RCC 7860 (cell line): Measurements from ENCODE around the gene DACT2.
"Not testable (repeated sequence)": the region's sequence is repeated elsewhere in the genome, so short reads cannot be mapped to it uniquely, and the experiment has no call there.

Experiments
- DNase-seq: peaks from one replicate; pipeline ENCODE4 v3.0.0-alpha.2; 2015; ENCODE audit warnings: low spot score
- FAIRE-seq: peaks from 2 replicates; lab custom pipeline; 2012; peaks lifted over from hg19 to GRCh38; lab: Jason Lieb, UNC

DACT2 gene

GRCh38 chr6:168285456-168285855, 34.1 kb downstream of the DACT2 start:
- no peak for FAIRE-seq

GRCh38 chr6:168284187-168284586, 35.4 kb downstream of the DACT2 start:
- no peak for FAIRE-seq
- DNase-seq: no peak

More at GRCh38 chr6:168285456-168285855, 34.1 kb downstream of the DACT2 start:
- DNase-seq: no peak

DNA sequence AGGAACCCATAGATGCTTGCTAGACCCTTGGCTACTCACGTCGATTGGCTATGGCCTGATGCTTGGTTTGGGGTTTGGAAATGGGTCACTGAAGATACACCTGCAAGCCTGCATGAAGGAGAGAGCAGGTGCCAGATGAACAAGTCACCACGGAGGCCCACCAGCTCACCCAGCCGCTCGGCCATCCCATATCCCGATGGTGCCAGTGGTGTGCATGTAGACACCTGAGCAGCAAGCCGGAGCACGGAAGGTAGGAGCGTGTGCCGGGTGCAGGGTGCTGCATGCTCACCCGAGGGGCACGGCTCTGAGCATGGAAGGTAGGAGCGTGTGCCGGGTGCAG, 35.9 kb downstream of the DACT2 start:
- FAIRE-seq (no peak), DNase-seq (no peak)

GRCh38 chr6:168282985-168283685, 36.4 kb downstream of the DACT2 start:
- DNase-seq (no peak), FAIRE-seq (no peak)

DNA sequence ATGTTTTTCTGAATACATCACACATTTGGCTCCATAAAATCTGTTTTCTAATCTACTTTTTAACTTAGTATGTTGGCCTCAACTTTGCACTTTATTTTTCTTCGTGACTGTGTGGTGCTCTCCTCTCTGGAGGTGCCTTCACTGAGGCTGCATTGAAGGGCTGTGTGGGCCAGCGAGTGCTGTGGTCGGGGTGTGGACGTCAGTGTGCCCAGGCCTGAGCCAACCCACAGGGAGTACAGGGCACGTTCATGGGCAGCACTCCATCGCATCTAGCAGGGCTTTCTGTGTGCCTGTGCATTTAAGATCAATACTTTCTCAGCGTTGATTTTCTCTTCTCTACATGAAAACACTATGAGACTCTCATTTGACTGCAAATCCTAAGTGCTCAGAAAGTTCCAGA, 37.8 kb downstream of the DACT2 start:
- FAIRE-seq (no peak), DNase-seq (no peak)

- not testable (repeated sequence) for DNase-seq, FAIRE-seq
Observed at GRCh38 chr6:168281314-168281713, 38.3 kb downstream of the DACT2 start.

- DNase-seq: no peak
- FAIRE-seq: no peak
Observed at GRCh38 chr6:168280899-168281245, 38.7 kb downstream of the DACT2 start.

DNA sequence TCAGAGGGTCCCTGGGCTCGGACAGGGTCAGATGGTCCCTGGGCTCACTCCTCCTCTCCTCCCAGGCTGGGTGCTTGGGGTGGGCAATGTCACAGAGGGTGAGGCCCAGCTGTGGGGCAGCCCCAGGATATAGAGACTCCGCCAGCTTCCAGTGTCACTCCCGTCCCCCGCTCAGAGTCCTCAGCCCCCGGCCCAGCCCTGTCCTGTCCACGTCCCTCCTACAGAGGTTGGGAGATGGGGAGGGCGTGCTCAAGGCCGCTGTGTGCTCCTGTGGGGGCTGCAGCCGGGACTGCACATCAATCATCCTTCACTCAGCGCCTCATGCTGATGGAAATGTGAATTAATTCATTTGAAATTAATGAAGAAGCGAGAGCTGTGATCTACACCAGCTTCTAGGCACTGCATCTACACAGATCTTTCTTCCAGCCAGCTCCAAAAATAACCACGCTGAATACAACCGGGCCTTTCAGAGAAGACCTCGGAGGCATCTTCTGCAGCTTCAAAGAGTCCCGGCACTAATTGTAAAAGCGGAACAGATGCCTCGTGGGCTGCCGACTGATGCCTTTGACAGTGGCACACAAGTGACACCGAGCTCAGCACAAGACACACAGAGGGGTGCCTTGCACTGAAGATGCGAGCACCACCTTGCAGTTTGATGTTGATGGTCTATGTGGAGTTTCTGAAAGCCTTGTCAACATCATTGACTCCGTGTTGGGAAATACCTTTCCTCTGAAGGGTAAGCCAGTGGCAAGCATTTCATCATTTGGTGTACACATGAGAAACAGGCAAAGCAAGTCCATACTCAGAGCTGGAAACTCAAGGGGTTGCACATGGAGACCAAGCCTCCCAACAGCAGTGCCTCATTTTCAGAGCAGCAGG, 39.3 kb downstream of the DACT2 start:
- FAIRE-seq (no peak), DNase-seq (no peak)

DNA sequence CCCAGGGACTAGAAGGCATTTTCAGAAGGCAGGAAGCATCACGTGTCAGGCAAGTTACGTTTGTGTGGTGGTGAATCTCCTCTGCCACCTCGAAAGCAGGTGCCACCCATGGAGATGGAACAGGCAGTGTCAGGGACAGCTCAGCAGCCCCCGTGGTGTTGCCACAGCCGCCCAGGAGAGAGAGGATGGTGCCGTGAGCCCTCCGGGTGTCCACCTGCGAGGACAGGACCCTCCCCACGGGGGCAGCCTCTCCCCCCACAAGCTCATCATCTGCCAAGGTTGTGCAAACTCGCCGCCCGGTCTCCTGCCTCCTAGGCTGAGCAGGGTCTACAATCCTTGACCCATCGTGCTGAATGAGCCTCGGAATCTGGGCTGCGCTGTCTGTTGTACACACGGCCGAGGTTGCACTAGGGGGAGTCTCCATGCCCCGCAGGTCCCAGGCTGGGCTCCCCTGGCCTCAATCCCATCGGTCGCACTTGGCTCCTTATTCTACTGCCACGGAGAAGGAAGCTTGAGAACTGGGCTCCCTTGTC, 40.1 kb downstream of the DACT2 start:
- FAIRE-seq (no peak), DNase-seq (no peak)

DNA sequence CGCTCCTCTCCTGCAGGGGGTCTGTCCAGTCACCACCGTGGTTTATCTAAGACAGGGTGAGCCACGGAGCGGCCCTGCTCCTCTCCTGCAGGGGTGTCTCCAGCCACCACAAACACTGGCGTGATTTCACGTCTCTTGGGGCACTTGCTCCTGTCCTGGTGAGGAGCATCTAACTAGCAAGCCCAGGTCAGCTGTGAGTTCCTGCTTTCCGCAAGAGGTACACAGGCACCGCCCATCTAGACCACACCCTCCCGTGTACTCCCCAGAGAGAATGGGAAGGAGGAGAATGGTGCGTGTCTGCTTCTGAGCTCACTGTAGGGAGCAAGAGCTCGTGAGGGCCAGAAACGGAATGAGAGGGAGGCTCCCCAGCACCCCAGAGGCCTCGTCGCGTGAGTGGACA, 40.7 kb downstream of the DACT2 start:
- FAIRE-seq (no peak), DNase-seq (no peak)

- FAIRE-seq: no peak
Observed at GRCh38 chr6:168277274-168277669, 42.3 kb downstream of the DACT2 start.

DNA sequence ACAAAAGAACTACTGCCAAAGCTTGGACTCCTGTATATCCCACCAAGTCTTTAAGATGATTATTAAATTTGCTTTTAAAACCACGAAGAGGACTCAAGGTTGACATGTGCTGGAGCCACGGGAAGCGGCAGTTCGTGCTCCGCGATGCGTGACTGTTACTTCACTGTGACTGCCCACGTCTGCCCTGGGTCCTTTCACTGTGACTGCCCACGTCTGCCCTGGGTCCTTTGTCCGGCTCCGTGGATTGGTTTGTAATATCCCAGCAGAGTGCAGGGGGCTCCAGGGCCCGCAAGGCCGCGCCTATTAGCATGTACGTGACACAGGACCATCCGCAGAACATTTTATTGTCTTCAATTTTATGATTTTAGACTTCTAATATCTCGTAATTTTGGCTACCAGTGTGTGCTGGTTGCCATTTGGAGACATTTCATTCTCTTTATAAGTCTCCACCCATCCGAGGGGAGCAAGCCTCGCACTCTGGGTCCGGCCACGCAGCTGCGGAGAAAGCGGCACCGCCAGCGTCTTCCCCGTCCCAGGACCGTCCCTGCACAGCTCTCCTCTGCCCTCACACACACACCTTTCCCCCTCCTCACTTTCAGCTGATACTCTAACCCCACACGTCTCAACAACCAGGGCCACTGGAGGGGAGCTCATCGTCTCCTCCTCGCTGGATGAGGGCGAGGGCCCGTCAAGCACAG, 42.9 kb downstream of the DACT2 start:
- DNase-seq (no peak), FAIRE-seq (no peak)

More at GRCh38 chr6:168277274-168277669, 42.3 kb downstream of the DACT2 start:
- DNase-seq: no peak

DNA sequence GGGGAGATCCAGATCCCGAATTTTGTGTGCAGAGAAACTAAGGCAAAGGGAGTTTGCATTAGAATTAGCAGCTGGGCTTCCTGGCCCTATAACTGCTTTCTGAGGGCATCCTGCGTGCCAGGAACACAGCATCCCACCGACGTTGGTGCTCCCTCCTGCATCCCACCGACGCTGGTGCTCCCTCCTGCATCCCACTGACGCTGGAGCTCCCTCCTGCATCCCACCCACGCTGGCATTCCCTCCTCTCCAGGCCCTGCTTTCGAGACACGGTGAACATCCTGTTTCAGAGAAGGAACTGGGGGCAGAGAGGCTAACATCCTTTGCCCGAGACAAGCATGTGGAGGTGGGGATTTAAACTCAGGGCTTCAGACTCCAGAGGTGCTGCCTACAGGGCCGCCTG, 44.4 kb downstream of the DACT2 start:
- FAIRE-seq (no peak), DNase-seq (no peak)

DNA sequence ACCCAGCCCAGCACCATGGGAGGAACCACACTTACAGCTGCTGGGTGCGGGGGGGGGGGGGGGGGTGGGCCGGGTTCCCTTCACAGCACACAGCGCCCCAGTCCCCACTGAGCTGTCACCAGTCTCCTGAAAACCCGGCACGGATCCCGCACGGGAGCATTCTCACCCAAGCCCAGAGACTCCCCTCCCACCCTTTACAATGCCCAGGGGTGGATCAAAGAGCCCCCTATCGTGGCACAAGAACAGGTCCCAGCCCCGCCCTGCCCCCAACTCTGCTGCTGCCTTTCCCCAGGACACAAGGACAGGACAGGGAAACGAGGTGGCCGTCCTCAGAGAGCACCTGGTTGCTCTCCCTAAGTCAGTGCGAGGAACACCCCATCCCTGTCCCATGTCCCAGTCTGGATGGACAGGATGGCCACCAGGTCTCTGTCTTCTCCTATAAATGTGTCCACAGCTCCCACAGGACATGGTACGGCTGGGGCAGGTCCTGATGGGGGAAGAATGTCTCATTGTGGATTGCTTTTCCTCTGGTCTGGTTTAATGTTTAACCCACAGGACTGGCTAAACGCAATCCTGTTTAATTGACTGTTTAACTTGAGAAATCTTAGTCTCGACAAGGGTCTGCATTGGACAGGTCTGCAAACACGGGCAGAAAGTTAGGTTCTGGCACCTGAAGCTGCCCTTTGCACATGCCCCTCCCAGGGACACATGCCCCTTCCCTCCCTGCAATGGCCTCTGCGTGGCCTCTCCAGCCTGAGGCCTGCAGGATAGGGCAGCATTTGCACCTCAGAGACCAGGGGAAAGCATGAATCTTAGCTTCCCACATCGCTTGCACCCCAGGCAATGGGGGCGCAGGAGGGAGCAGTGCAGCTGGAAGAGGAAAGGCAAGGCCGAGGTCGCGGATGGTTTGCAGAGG, 45.3 kb downstream of the DACT2 start:
- FAIRE-seq: peak; percentile 62
- DNase-seq: peak; percentile 16

- FAIRE-seq (no peak), DNase-seq (no peak)
Observed at GRCh38 chr6:168273441-168274036, 46.0 kb downstream of the DACT2 start.

GRCh38 chr6:168272415-168273325, 46.9 kb downstream of the DACT2 start:
- FAIRE-seq: no peak
- no peak for DNase-seq

DNA sequence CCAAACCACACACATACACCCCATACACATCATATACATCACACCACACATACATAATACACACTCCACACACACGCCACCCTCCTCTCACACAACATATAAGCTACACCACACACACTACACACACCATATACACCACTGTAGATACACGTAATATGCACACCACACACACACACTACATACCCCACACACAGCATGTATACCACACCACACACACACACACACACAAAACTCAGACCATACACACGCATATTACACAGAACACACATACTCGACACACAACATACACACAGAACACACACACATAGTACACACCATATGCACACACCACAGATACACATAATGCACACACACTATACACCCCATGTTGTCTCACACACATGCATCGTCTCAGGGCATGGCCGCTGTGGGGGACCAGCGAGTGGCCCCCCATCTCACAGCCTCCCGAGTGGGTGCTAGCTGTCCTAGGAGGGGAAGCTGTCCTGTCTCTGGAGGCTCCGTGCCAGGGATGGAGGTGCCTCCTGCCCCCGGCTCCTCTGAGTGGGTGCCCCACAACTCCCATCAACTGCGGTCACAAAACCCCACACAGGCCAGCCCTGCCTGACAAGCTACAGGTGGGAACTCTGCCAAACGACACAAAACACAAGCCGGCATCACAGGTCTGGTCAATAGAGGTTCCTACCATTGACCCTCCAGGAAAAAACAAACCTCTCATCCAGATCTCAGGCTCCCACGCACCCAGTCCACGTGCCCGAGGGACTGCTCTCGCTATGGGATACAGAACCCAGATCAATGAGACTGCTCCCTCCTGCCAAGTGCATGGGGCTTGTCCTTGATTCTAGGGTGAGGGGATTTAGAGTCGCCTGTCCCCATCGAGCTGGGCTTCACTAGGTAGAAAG, 49.1 kb downstream of the DACT2 start:
- FAIRE-seq (no peak), DNase-seq (no peak)
